HTERT RPE-1 (cell line): ENCODE results near the gene LBHD1.
"Not testable (repeated sequence)": the region's sequence is repeated elsewhere in the genome, so short reads cannot be mapped to it uniquely, and the experiment has no call there.

Experiments
- in situ Hi-C: fragments of 300-500 bp; cut with MboI; formaldehyde crosslinking; loops from 4 replicates; pipeline ENCODE4 v1.14.3; 2020; ENCODE audit warnings: low sequenced_read_pairs

Gene LBHD1

DNA sequence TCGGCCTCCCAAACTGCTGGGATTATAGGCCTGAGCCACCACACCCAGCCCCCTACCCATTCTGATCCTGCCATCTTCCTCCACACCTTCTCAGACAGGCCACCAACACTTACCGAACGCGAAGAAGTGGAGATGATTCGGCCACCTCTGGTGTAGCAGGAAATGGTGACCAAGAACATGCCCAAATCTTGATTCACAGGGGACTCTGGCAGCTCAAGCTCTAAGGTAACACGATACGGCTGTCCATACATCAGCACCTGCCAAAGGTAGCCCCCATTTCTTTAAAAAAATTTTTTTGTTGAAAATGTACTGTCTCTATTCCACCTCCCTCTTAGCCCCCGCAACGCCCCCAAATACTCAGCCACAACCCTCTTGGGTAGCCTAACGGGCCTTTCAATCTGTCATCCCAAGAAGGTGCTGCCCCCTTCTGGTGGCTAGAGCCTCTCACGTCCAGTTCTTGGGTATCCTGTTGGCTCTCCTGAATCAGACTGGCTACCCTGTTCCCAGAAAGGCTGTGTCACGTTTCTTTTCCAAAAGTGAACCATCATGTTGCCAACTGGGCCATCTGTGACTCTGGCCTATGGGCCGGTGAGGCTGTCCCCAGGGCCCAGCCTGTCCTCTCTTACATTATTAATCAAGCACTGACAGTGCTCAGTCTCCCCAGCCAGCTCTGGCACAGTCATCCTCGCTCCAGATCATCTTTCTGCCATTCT, 22.5 kb upstream of the LBHD1 start:
- in situ Hi-C loops: no loop called here

DNA sequence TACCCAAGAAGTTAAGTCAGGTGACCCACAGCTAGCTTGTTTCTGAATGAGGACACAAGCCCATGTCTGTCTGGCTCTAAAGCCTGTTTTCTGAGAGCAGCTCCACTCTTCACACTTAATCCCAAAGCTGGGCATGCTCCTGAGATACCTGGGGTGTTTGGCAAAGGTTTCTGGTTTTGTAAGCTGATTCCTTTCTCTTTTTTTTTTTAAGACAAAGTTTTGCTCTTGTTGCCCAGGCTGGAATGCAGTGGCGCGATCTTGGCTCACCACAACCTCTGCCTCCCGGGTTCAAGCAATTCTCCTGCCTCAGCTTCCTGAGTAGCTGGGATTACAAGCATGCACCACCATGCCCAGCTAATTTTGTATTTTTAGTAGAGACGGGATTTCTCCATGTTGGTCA, 21.6 kb upstream of the LBHD1 start:
- in situ Hi-C loops: not testable (repeated sequence)

DNA sequence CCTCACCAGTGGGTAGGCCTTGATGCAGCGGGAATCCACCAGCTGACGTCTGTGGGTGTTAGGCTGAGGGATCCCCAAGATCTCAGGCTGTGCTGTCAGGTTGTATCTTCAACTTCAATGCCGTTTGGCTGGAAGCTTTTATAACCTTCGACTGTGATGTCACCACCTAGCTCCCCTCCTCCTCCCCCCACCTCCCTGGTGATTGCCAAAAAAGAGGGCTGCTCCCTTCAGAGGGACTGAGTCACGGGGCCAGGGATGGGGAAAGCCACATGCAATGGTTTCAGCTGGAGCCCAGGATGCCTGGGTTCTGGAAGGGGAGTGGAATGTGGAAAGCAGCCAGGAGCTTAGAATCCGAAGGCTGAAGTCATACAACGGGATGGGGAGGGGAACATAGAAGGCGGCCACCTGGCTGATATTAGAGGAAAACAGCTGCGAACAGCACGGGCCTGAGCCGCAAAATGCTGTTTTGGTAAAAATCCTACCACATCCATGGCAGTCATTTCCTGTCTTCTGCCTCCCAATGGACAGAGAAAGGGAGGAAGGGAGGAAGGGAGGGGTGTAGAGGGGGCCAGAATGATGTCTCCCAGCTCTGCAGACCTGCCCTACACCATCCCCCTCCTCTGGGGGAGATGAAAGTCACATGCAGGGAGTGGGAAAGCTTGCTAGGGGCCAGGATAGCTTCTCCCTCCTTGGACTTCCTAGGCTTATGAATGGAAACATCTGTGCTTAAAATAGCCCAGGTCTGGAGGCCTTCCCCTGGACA, 17.5 kb upstream of the LBHD1 start, which contains the start of gene LRRN4CL:
Gene LRRN4CL, minus strand, starts transcription at position 110 of the 763 bp plus-strand sequence. CDS start 1,022 bp downstream, outside the sequence.
- in situ Hi-C loops: no loop called here

DNA sequence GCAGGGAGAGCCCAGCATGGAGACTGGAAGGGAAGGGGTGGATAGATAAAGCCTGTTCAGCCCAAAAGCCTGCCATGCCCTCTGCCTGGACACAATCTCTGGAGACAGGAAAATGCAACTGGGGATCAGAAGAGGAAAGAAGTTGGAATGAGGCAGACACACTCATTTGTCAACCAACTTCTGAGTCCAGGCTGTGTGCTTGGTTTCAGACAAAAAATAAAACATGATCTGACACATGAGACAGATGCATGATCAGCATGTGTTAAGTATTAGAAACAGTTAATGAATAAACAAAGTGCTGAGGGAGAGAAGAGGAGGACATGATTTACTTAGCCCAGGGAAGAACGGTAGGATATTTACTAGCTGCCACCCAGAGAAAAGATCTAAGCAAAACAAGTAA, 16.4 kb upstream of the LBHD1 start:
- in situ Hi-C loops: no loop called here

DNA sequence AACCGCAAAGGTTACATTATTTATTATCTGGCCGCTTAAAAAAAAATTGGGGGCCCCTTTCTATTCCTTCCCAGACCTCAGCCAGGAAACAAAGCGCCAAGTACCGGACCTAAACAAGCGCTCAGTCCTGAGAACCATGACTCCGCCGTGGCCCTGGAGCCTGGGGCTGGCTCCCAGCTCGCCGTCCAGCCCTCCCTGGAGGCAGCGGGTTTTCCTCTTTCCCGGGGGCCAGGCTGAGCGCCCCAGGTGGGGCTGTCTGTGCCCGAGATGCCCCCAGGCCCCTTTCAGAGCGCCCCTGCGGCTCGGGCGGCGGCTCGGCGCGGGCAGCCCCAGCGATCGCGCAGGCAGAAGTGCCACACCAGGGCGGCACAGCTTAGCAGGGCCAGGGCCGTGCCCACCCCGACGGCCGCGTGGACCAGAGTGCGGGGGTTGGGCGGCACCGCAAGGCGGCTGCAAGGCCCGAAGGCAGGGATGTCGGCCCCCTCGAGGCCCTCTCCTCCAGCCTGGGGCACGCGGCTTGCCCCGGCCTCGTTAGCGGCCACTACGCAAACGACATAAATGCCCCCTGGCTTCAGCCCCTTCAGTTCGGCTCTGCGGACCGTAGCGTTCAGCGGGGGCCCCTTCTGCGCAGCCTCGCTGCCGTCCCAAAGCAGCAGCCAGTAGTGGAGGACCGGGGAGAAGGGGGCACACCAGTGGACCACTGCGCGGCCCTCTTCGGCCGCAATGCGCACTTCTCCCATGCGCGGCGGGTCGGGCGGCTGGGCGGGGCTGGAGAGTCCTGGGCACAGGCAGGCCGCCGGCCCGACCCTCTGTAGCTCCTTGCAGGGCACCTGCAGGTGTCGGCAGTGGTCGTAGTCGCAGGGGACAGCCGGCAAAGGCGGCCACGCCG, 15.7 kb upstream of the LBHD1 start:
- in situ Hi-C loops: no loop called here

DNA sequence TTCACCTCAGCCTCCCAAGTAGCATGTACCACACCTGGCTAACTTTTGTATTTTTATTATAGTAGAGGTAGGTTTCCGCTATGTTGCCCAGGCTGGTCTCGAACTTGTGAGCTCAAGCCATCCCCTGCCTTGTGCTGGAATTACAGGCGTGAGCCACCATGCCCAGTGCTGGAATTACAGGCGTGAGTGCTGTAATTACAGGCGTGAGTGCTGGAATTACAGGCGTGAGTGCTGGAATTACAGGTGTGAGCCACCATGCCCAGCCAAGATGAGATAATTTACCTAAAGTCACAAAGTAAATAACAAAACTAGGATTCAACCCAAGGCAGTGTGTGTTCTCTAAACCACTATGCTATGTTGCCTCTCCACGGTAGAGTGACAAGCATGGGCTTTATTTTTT, 10.5 kb upstream of the LBHD1 start:
- in situ Hi-C loops: no loop called here

DNA sequence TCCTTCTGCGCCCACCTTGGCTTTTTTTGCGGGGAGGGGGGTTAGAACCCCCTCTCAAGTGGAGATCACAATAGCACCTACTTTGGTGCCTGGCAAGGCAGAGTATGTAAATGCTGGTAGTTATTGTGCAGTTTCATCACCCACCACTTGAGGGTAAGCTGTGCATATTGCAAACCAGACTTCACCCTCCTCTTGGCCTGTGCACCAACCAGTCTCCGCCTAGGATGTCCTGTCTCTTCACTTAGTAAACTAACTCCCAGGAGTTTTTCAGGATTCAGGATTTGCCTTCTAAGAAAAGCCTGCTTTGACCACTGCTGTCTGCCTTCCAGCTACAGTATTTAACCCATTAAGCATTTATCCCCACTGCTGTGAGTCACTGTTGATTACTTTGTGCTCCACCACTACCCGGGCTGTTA, 8.8 kb upstream of the LBHD1 start:
- in situ Hi-C loops: no loop called here

DNA sequence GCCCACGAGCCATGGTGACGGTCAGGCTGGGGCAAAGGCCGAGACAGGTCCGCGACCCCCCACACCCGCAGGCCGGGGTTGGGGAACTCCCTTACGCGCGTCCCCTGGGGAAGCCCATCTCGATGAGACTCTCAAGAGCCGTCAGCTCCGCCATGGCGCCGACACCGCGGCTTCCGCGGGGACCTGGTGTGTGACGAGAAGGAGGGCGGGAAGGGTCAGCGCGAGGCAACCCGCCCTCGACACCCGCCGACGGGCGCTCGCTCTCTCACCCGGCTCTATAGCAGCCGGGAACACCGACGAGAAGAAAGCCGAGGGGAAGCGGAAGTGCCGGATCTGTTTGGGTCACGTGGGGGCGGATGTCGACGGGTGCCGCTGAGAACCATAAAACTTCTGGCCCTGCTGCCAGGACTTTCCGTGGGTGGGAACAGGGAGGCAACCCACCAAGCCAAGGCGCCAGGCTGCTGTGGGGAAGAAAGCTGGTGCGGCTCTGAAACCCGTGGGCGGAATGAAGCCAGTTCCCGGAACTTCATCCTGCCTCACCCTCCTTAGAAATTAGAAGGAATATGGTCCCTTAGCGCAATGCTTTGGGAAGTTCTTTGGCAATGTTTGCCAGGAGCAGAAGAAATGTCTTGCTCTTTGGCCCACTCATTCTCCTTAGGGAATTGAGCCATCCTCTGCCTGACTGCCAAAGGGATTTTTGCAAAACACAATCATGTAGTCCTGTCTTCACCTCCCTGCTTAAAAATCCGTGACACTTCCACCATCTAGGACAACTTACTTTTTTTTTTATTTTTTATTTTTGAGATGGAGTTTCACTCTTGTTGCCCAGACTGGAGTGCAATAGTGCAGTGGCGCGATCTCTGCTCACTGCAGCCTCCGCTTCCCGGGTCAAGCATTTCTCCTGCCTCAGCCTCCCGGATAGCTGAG, 7.0 kb upstream of the LBHD1 start, which contains the start of gene UBXN1:
Gene UBXN1, minus strand, starts transcription at position 304 of the 927 bp plus-strand sequence. Its CDS starts 150 bp downstream, at position 154.
- in situ Hi-C loops: no loop called here

GRCh38 chr11:62678433-62678769, 6.3 kb upstream of the LBHD1 start:
- in situ Hi-C loops: no loop called here

DNA sequence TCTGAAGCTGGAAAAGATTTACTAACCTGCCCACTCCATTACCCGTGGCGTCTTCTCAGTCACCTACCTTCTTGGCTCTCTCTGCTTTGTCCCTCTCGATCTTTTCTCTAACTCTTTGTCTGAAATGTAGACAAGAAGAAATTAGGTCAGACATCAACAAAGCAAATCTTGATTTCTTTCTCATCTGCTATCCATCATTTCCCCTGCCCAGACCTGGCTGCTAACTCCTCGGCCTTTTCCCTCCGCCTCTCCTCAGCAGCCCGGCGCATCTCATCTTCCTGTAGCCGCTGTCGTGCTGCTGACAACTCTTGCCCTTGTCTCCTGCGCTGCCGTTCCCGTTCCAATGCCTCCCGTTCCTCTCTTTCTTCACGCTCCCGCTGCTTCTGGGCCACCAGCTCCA, 5.6 kb upstream of the LBHD1 start:
- in situ Hi-C loops: no loop called here

DNA sequence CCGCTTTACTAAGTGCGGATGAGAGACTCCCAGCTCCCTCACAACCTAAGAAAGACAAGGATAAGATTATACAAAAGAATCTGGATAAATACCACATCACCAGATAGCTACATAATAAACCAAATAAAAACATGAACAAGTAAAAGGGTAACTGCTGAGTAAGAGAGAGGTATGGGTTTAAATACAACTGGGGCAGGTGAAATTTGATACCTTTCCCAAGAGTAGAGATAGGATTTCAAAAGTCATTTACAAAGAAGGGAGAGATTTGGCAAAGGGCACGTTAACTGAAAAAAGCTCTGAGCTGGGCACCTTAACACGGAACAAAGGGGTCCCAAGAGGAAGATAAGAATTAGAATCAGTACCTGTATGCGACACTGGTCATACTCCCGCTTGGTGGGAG, 5.1 kb upstream of the LBHD1 start:
- in situ Hi-C loops: no loop called here

DNA sequence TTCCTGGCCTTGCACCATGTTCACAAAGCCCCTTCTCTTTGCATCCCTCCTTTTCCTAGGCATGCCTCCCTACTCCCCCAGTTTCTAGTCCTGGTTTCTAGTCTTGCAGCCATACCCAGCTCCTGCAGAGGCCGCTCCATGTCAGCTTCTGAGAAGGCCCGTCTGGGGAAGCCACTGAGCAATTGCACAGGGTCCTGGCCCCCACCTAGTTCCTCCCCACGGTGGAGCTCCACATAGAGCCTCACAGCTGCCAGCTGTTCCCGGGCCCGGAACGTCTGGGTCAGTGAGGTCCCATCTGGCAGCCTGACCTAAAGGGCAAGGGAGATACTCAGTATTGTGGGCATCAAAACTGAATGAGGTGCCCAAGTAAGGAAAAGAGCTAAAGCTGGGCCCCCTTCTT, 4.6 kb upstream of the LBHD1 start:
- in situ Hi-C loops: no loop called here

DNA sequence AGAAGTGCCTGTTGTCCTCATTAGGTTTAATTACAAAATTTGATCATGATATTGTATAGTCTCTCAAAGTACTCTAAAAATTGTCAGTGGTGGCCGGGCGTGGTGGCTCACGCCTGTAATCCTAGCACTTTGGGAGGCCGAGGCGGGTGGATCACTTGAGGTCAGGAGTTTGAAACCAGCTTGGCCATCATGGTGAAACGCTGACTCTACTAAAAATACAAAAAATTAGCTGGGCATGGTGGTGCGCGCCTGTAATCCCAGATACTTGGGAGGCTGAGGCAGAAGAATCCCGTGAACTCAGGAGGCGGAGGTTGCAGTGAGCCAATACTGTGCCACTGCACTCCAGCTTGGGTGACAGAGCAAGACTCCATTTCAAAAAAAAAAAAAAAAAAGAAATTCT, 3.3 kb upstream of the LBHD1 start:
- in situ Hi-C loops: not testable (repeated sequence)

- in situ Hi-C loops: no loop called here
Observed at GRCh38 chr11:62673196-62673525, 1.1 kb upstream of the LBHD1 start.

- in situ Hi-C loops: no loop called here
Observed at GRCh38 chr11:62671236-62671607, 845 bp downstream of the LBHD1 start.

- in situ Hi-C loops: no loop called here
Observed at GRCh38 chr11:62669420-62670161, 2.5 kb downstream of the LBHD1 start.

GRCh38 chr11:62667460-62667859, 4.6 kb downstream of the LBHD1 start:
- in situ Hi-C loops: no loop called here

DNA sequence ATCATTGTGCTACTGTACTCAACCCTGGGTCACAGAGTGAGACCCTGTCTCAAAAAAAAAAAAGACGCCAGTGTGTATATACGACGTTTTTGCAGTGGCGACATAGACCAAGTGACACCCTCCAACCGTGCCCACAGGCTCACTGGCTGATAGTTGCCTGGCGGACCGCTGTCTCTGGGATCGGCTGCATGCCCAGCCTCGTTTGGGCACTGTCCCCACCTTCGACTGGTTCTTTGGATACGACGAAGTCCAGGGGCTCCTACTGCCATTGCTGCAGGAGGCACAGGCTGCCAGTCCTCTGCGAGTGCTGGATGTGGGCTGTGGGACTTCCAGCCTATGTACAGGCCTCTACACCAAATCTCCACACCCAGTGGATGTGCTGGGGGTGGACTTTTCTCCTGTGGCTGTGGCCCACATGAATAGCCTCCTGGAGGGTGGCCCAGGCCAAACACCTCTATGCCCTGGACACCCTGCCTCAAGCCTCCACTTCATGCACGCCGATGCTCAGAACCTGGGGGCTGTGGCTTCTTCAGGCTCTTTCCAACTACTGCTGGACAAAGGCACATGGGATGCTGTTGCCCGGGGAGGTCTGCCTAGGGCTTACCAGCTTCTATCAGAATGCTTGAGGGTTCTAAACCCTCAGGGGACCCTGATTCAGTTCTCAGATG, 5.7 kb downstream of the LBHD1 start:
- in situ Hi-C loops: no loop called here

DNA sequence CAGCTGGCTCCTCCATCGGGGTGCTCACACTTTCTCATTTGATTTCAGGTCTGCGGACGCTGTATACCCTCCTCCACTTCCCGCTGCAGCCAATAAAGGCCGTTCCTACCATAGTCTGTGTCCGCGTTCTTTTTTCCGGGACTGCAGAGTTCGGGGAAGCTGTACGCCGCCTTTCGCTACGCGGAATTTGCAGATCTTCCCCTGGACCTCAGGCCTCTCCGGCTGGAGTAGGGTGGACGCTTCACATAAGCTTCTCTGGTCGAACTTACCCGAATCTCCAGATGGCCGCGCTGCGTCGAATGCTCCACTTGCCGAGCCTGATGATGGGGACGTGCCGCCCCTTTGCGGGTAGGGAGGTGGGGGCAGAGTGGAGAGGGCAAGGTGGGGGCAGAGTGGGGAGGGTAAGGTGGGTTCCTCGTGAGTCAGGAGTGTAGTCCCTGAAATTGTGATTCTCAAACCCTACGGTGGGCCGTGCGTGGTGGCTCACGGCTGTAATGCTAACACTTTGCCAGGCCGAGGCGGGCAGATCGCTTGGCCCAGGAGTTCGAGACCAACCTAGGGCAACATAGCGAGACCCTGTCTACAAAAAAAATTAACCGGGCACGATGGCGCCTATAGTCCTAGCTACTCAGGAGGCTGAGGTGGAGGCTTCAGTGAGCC, 6.3 kb downstream of the LBHD1 start:
- in situ Hi-C loops: no loop called here
